ENCODE results near the gene NPPC. TPM values are rescaled to one million over a fixed set of nuclear protein-coding genes. Genes with fewer than 3 reads are reported as not detected.
A peak's percentile ranks its signal among the peaks of the same experiment; 100 is the strongest.

The NPPC gene
- total RNA-seq, 1 donor from 2014 or later, result 16.5 TPM

DNA sequence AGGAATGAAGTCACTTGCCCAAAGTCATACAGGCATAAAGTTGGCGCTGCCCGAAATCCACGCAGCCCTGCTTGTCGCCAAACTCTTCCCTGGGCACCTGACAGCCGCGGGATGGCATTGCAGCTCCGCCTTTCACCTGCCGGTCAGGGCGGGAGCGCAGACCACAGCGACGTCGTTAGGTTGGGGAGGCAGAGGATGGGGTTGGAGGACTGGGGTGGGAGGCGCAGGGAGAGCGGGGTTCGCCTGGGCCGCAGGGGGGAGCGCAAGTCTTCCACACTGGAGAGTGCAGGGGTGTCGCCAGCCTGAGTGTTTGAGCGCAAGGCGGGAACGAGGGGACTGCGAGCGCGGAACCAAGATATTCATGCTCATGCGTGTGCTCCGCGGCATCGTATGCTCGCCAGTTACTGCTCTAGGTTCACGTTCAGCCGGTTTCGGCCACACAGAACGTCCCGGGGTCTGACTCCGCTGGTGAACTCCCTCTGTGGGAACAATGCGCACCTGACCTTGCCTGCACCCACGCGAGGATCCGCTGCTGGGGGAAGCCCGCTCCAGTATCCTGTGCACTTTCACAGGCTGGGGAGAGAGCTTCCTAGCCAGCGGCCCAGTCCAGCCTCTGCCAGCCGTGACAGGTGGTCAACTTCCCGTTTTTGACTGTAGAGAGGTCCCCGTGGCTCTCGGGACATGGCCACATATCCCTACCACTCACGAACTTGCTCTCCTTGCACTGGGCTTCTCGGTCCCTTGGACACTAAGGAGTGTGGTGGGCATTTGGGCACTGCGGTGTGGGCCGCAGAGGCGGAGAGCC lies 767 bp upstream of the NPPC start:
- TF ChIP-seq, protein P1, sequence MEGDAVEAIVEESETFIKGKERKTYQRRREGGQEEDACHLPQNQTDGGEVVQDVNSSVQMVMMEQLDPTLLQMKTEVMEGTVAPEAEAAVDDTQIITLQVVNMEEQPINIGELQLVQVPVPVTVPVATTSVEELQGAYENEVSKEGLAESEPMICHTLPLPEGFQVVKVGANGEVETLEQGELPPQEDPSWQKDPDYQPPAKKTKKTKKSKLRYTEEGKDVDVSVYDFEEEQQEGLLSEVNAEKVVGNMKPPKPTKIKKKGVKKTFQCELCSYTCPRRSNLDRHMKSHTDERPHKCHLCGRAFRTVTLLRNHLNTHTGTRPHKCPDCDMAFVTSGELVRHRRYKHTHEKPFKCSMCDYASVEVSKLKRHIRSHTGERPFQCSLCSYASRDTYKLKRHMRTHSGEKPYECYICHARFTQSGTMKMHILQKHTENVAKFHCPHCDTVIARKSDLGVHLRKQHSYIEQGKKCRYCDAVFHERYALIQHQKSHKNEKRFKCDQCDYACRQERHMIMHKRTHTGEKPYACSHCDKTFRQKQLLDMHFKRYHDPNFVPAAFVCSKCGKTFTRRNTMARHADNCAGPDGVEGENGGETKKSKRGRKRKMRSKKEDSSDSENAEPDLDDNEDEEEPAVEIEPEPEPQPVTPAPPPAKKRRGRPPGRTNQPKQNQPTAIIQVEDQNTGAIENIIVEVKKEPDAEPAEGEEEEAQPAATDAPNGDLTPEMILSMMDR (conservative IDR thresholded peaks at IDR 0.05), result no peak
- Mint-ChIP-seq H3K4me1 (peaks cover 39% of the 10 kb centered on the region), H3K36me3 (ENCODE audit: low read depth) (peaks cover 6% of the 10 kb centered on the region), H3K9me3 (no peaks in the 10 kb centered on the region), H3K27ac (ENCODE audit: unreplicated experiment) (peak overlapping the region; percentile 57), H3K27me3 (ENCODE audit: low read depth) (peaks cover 51% of the 10 kb centered on the region), H3K4me3 (peak overlapping the region; percentile 81)
- DNase-seq (ENCODE audit: low read depth, low spot score), result no peak

DNA sequence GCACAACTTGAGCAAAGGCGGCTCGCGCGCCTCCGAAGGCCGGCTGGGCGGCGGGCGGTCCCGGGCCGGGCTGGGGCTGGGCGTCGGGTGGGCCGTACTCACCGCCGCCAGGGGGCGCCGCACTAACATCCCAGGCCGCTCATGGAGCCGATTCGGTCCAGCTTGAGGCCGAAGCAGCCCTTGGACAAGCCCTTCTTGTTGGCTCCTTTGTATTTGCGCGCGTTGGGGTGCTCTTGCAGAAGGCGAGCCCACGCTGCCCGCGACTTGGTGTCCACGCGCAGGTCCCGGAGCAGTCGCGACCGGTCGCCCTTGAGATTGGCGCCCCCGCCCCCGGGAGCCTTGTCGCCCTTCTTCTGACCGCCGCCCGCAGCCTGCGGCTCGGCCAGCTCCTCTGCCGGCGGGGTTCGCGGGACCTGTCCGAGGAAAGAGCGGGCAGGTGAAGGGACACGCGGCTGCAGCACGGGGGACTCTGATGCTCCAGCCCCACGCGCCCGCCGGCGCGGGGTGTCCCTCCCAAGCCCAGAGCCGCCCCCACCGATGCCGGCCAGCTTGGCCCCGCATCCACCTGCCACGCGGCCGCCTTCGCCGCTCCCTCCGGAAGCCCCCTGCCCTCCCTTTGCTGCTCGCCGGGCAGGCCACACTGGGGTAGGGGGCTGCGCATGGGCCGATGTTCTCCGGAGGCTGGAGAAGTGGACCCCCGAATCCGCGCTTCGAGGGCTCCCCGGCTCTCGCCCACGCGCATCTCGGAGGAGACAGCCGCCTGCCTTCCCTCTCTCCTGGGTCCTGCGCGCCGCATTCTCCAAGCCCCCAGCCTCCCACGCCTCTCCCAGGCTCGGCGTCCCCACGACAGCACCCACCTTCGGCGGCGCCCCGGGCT lies 655 bp downstream of the NPPC start:
- H3K9me3 Mint-ChIP-seq, result no peaks in the 10 kb centered on the region
- H3K27me3 Mint-ChIP-seq (ENCODE audit: low read depth), result peaks cover 48% of the 10 kb centered on the region
- no peak overlapping the region for H3K27ac Mint-ChIP-seq (ENCODE audit: unreplicated experiment)
- H3K36me3 Mint-ChIP-seq (ENCODE audit: low read depth), result peaks cover 6% of the 10 kb centered on the region
- H3K4me3 Mint-ChIP-seq, result peak overlapping the region; percentile 86
- H3K4me1 Mint-ChIP-seq, result peaks cover 39% of the 10 kb centered on the region
- TF ChIP-seq, protein P1 (conservative IDR thresholded peaks at IDR 0.05), result peak; percentile 96
- DNase-seq (ENCODE audit: low read depth, low spot score), result peak; percentile 89

DNA sequence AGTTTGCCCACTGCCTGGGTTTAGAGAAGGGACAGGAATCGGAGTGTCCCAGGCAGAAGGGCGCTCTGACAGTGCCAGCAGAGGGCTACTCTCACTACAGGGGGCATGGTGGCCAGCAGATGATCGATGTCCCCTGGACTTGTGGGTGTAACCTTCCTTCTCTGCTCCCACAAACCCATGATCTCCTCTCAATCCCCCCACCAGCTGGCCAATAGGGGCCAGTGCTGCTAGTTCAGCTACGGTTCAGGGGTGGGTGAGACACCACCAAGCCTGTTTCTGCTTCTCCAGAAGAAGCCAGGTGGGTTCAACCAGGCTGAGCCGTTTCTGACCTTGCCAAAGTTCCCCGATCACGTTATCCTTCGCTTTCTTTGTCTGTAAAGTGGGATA lies 1.3 kb downstream of the NPPC start:
- TF ChIP-seq, protein P1 (conservative IDR thresholded peaks at IDR 0.05), result no peak
- no peak overlapping the region for H3K27ac Mint-ChIP-seq (ENCODE audit: unreplicated experiment)

DNA sequence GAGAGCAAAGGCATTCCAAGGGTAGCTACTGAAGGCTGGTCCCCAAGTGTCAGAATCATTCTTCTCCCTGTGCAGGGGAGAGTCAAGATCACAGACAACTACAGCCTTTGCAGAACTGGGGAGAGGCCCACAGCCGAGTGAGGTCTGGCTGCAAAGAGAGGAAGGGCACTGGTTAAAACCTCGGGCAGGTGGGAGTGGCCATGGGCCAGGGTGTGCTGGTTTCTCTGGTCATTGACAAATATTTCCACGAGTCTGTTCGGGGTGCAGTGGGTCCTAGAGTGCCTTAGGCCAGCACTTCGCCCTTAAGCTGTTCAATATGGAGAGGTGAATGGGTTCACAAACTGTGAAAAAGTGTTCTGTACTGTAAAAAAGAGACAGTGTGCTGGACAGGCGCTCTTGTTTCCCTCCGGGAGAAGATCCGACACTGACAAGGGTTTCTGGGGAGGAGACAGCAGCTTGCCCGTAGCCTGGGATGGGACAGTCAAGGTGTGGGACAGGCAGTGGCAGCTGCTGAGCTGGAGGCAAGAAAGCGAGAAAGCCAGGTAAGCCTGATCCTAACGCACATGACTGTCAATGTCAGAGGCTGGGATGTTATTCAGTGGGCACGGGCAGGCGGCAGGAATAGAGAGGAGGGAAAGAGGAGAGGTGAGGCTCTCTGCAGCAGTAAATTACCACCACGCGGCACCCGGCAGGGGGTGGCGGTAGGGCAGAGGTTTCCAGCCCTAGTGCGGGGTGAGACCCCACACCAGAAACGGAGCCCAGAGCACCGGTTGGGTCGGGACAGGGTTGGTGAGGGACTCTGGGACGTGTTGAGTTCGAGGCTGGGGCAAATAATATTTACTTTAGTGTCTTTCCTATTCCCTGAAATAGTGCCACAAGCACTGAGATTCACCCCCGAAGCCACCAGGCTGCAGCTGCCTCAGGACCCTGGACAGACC lies 2.0 kb downstream of the NPPC start:
- Mint-ChIP-seq H3K9me3 (no peaks in the 10 kb centered on the region), H3K4me1 (peaks cover 38% of the 10 kb centered on the region), H3K27me3 (ENCODE audit: low read depth) (peaks cover 48% of the 10 kb centered on the region), H3K4me3 (peak overlapping the region; percentile 89), H3K27ac (ENCODE audit: unreplicated experiment) (no peak overlapping the region), H3K36me3 (ENCODE audit: low read depth) (peaks cover 6% of the 10 kb centered on the region)
- TF ChIP-seq, protein P1 (conservative IDR thresholded peaks at IDR 0.05), result no peak
- DNase-seq (ENCODE audit: low read depth, low spot score), result no peak

More for the DNA sequence above, 1.3 kb downstream of the NPPC start:
- peaks cover 6% of the 10 kb centered on the region for H3K36me3 Mint-ChIP-seq (ENCODE audit: low read depth)
- DNase-seq (ENCODE audit: low read depth, low spot score), result no peak
- peaks cover 48% of the 10 kb centered on the region for H3K27me3 Mint-ChIP-seq (ENCODE audit: low read depth)
- H3K4me1 Mint-ChIP-seq, result peaks cover 39% of the 10 kb centered on the region
- peak overlapping the region; percentile 89 for H3K4me3 Mint-ChIP-seq
- no peaks in the 10 kb centered on the region for H3K9me3 Mint-ChIP-seq

DNA sequence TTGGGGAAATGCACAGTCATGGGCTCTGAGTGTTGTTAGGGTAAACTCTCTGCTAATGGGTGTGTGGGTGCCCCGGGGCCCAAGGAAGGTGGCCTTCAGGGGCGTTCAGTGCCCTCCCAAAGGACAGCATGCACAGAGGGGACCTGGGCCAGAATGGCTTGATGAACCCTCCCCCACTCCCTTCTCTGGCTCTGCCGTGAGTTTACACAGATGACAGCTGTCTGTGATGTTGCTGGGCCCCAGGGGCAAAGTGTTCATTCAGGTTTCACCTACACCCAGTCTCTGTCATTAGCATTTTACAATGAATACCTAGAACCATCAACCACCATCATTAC lies 3.2 kb downstream of the NPPC start:
- H3K27me3 Mint-ChIP-seq (ENCODE audit: low read depth), result peaks cover 36% of the 10 kb centered on the region

More for the DNA sequence above, 3.2 kb downstream of the NPPC start:
- TF ChIP-seq, protein P1 (conservative IDR thresholded peaks at IDR 0.05), result no peak
- DNase-seq (ENCODE audit: low read depth, low spot score), result no peak
- Mint-ChIP-seq H3K9me3 (no peaks in the 10 kb centered on the region), H3K4me3 (peak overlapping the region; percentile 23), H3K27ac (ENCODE audit: unreplicated experiment) (no peak overlapping the region), H3K36me3 (ENCODE audit: low read depth) (peaks cover 6% of the 10 kb centered on the region), H3K4me1 (peaks cover 30% of the 10 kb centered on the region)
